B cell (primary cell): ENCODE measurements around the gene KIAA1217.

Experiments
- CTCF ChIP-seq: fragments of 200-600 bp; IDR thresholded peaks from one replicate; pipeline ENCODE4 v1.8.0; 2022; ENCODE audit warnings: antibody characterized with exemption, mild to moderate bottlenecking
- EZH2 ChIP-seq: IDR thresholded peaks from 2 replicates; pipeline ENCODE4 v1.6.1; 2012; ENCODE audit warnings: borderline replicate concordance, low read depth, mild to moderate bottlenecking, moderate library complexity, low read length; ENCODE audit not compliant: insufficient read depth, poor library complexity, severe bottlenecking

DNA sequence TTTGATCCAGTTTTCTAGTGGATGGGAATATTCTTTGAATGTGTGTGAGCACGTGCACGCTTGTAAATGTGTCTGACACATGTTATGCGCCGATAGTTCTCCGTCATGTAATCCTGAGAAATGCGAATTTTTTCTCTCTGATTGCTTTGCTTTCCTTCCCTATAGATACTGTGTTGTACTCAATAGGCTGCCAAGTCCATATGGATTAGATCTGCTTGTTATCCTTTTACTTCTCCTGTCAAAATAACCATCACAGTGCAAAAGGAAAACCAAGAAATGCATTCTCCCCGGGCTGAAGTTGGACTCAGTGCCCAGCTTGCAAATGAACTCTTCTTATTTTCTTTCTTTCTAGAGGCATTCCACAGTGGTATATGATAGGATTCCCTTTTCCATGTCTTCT lies 131.9 kb downstream of the KIAA1217 start:
- TF ChIP-seq CTCF (no peak), EZH2 (no peak)
